ENCODE data around the gene GRIK3.

GRIK3 gene

GRCh38 chr1:37070126-37070525 lies 35.8 kb upstream of the GRIK3 start:
- Histone ChIP-seq H3K9me3 (ENCODE audit: control insufficient read depth in 5 of 5, low read length in 5 of 5) (no peaks in the 10 kb centered on the region), H3K27me3 (ENCODE audit: control insufficient read depth in 5 of 5, insufficient read depth in 4 of 5, low read length in 5 of 5) (peaks cover 3 to 43% (median 27%) of the 10 kb centered on the region in 5 donors), H3K4me3 (ENCODE audit: low read depth in 1 of 5, low read length in 5 of 5) (no peak overlapping the region), H3K36me3 (ENCODE audit: control insufficient read depth in 5 of 5, insufficient read depth in 5 of 5, low read length in 5 of 5) (no peaks in the 10 kb centered on the region), H3K9ac (ENCODE audit: low read length in 5 of 5) (no peak overlapping the region), H3K27ac (ENCODE audit: low read depth, low read length) (no peak overlapping the region), H3K4me1 (ENCODE audit: control insufficient read depth in 5 of 5, insufficient read depth in 5 of 5, low read length in 5 of 5) (no peaks in the 10 kb centered on the region)

DNA sequence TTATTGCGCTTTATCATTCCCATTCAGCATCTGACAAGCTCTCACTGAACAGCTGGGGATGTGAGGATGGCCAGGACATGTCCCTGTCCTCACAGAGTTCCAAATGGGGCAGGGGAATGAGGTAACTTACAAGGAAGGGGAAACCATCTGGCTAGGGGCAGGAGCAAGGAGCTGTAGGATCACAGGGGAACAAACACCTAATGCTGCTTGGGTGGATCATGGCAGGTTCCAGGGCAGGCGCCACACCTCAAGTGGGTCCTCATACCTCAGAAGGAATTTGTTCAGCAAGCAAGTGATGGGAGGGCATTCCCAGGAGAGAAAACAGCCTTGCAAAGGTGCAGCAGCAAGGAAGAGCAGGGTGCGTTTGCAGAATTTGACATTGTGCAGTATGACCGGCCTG lies 35.1 kb upstream of the GRIK3 start:
- Histone ChIP-seq H3K36me3 (ENCODE audit: control insufficient read depth in 5 of 5, insufficient read depth in 5 of 5, low read length in 5 of 5) (no peaks in the 10 kb centered on the region), H3K4me1 (ENCODE audit: control insufficient read depth in 5 of 5, insufficient read depth in 5 of 5, low read length in 5 of 5) (no peaks in the 10 kb centered on the region), H3K27ac (ENCODE audit: low read depth, low read length) (no peak overlapping the region), H3K9me3 (ENCODE audit: control insufficient read depth in 5 of 5, low read length in 5 of 5) (no peaks in the 10 kb centered on the region), H3K27me3 (ENCODE audit: control insufficient read depth in 5 of 5, insufficient read depth in 4 of 5, low read length in 5 of 5) (peaks cover 3 to 44% (median 29%) of the 10 kb centered on the region in 5 donors), H3K4me3 (ENCODE audit: low read depth in 1 of 5, low read length in 5 of 5) (no peak overlapping the region), H3K9ac (ENCODE audit: low read length in 5 of 5) (no peak overlapping the region)

DNA sequence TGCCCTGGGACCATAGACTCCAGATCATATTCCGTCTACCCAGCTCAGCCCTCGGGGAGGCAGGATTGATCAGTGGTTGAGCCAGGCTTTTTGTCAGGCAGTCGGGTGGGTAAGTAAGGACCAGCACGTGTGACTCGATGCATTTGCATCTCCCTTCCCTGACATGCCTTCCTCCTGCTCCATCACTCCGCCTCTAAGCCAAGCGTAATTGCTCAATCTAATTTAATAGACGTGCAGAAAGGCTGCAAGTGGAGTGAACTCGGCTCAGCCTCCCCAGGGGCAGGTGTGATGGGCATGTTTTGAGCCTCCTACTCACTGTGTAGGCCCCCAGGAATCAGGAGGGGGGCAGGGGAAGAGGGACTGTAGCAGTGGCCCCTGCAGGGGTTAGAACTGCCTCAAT lies 34.6 kb upstream of the GRIK3 start:
- Histone ChIP-seq H3K27me3 (ENCODE audit: control insufficient read depth in 5 of 5, insufficient read depth in 4 of 5, low read length in 5 of 5) (peaks cover 3 to 42% (median 31%) of the 10 kb centered on the region in 5 donors), H3K36me3 (ENCODE audit: control insufficient read depth in 5 of 5, insufficient read depth in 5 of 5, low read length in 5 of 5) (no peaks in the 10 kb centered on the region), H3K4me3 (ENCODE audit: low read depth in 1 of 5, low read length in 5 of 5) (no peak overlapping the region), H3K4me1 (ENCODE audit: control insufficient read depth in 5 of 5, insufficient read depth in 5 of 5, low read length in 5 of 5) (no peaks in the 10 kb centered on the region), H3K27ac (ENCODE audit: low read depth, low read length) (no peak overlapping the region), H3K9me3 (ENCODE audit: control insufficient read depth in 5 of 5, low read length in 5 of 5) (no peaks in the 10 kb centered on the region), H3K9ac (ENCODE audit: low read length in 5 of 5) (no peak overlapping the region)

- Histone ChIP-seq H3K9ac (ENCODE audit: low read length in 5 of 5) (no peak overlapping the region), H3K4me1 (ENCODE audit: control insufficient read depth in 5 of 5, insufficient read depth in 5 of 5, low read length in 5 of 5) (no peaks in the 10 kb centered on the region), H3K27ac (ENCODE audit: low read depth, low read length) (no peak overlapping the region), H3K9me3 (ENCODE audit: control insufficient read depth in 5 of 5, low read length in 5 of 5) (no peaks in the 10 kb centered on the region), H3K36me3 (ENCODE audit: control insufficient read depth in 5 of 5, insufficient read depth in 5 of 5, low read length in 5 of 5) (no peaks in the 10 kb centered on the region), H3K4me3 (ENCODE audit: low read depth in 1 of 5, low read length in 5 of 5) (no peak overlapping the region), H3K27me3 (ENCODE audit: control insufficient read depth in 5 of 5, insufficient read depth in 4 of 5, low read length in 5 of 5) (peaks cover 3 to 40% (median 29%) of the 10 kb centered on the region in 5 donors)
Observed at GRCh38 chr1:37068260-37068659, 33.9 kb upstream of the GRIK3 start.

GRCh38 chr1:37064039-37064438 lies 29.7 kb upstream of the GRIK3 start:
- Histone ChIP-seq H3K9me3 (ENCODE audit: control insufficient read depth in 5 of 5, low read length in 5 of 5) (no peaks in the 10 kb centered on the region), H3K27me3 (ENCODE audit: control insufficient read depth in 5 of 5, insufficient read depth in 4 of 5, low read length in 5 of 5) (peaks cover 0 to 18% (median 16%) of the 10 kb centered on the region in 5 donors), H3K4me3 (ENCODE audit: low read depth in 1 of 5, low read length in 5 of 5) (no peak overlapping the region), H3K4me1 (ENCODE audit: control insufficient read depth in 5 of 5, insufficient read depth in 5 of 5, low read length in 5 of 5) (no peaks in the 10 kb centered on the region), H3K9ac (ENCODE audit: low read length in 5 of 5) (no peak overlapping the region), H3K27ac (ENCODE audit: low read depth, low read length) (no peak overlapping the region), H3K36me3 (ENCODE audit: control insufficient read depth in 5 of 5, insufficient read depth in 5 of 5, low read length in 5 of 5) (no peaks in the 10 kb centered on the region)

DNA sequence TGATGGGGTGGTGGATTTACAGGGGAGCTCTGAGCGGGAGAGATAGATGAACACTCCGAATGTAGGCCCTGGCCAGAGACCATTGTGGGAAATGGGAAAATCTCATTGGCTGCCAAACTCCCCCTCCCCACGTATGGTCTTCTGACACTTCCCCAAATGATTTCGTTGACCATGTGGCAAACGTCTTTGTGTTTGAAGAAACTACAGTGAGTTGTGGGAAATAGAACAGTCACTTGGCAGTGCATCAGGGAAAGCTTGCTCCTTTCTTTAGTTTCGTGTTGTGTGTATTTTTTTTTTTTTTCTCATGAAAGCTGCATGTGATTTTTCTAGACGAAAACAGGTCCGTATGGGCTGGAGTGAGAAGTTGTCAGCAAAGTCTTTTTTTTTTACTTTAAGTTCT lies 25.0 kb upstream of the GRIK3 start:
- Histone ChIP-seq H3K9me3 (ENCODE audit: control insufficient read depth in 5 of 5, low read length in 5 of 5) (no peaks in the 10 kb centered on the region), H3K36me3 (ENCODE audit: control insufficient read depth in 5 of 5, insufficient read depth in 5 of 5, low read length in 5 of 5) (no peaks in the 10 kb centered on the region), H3K4me3 (ENCODE audit: low read depth in 1 of 5, low read length in 5 of 5) (no peak overlapping the region), H3K9ac (ENCODE audit: low read length in 5 of 5) (no peak overlapping the region), H3K27ac (ENCODE audit: low read depth, low read length) (no peak overlapping the region), H3K4me1 (ENCODE audit: control insufficient read depth in 5 of 5, insufficient read depth in 5 of 5, low read length in 5 of 5) (no peaks in the 10 kb centered on the region), H3K27me3 (ENCODE audit: control insufficient read depth in 5 of 5, insufficient read depth in 4 of 5, low read length in 5 of 5) (peaks cover 0 to 11% (median 0%) of the 10 kb centered on the region in 5 donors)

DNA sequence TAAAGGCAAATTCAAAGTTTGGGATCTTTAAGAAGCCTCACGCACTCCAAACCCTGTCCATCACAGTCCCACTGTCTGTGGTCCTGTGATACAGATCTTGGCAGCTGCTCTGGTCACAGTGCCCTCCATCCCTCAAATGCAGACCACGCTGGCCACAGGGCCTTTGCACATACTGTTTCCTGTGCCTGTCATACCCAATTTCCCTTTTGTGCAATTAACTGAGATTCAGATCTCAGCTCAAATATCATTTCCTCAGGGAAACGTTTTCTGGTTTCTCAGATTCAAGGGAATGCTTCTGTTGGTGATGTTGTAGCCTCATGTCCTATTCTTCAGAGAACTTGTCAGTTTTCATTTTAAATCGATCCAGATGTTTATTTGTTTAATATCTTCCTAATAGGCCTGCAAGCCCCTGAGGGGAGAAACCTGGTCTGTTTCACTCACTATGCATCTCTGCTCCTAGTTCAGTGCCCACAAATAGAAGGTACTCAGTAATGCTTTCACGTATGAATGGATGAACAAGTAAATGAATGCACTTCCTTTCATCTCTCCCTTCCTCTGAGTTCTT lies 24.2 kb upstream of the GRIK3 start:
- no peak overlapping the region for H3K4me3 ChIP-seq (ENCODE audit: low read depth in 1 of 5, low read length in 5 of 5)
- no peaks in the 10 kb centered on the region for H3K9me3 ChIP-seq (ENCODE audit: control insufficient read depth in 5 of 5, low read length in 5 of 5)
- no peaks in the 10 kb centered on the region for H3K36me3 ChIP-seq (ENCODE audit: control insufficient read depth in 5 of 5, insufficient read depth in 5 of 5, low read length in 5 of 5)
- peaks cover 0 to 9% (median 0%) of the 10 kb centered on the region in 5 donors for H3K27me3 ChIP-seq (ENCODE audit: control insufficient read depth in 5 of 5, insufficient read depth in 4 of 5, low read length in 5 of 5)
- no peak overlapping the region for H3K27ac ChIP-seq (ENCODE audit: low read depth, low read length)
- H3K9ac ChIP-seq (ENCODE audit: low read length in 5 of 5): no peak overlapping the region
- H3K4me1 ChIP-seq (ENCODE audit: control insufficient read depth in 5 of 5, insufficient read depth in 5 of 5, low read length in 5 of 5): no peaks in the 10 kb centered on the region

- Histone ChIP-seq H3K36me3 (ENCODE audit: control insufficient read depth in 5 of 5, insufficient read depth in 5 of 5, low read length in 5 of 5) (no peaks in the 10 kb centered on the region), H3K4me1 (ENCODE audit: control insufficient read depth in 5 of 5, insufficient read depth in 5 of 5, low read length in 5 of 5) (no peaks in the 10 kb centered on the region), H3K9ac (ENCODE audit: low read length in 5 of 5) (no peak overlapping the region), H3K4me3 (ENCODE audit: low read depth in 1 of 5, low read length in 5 of 5) (no peak overlapping the region), H3K27me3 (ENCODE audit: control insufficient read depth in 5 of 5, insufficient read depth in 4 of 5, low read length in 5 of 5) (peaks cover 0 to 4% (median under 1%) of the 10 kb centered on the region in 5 donors), H3K9me3 (ENCODE audit: control insufficient read depth in 5 of 5, low read length in 5 of 5) (no peaks in the 10 kb centered on the region), H3K27ac (ENCODE audit: low read depth, low read length) (no peak overlapping the region)
Observed at GRCh38 chr1:37056325-37056724, 22.0 kb upstream of the GRIK3 start.

DNA sequence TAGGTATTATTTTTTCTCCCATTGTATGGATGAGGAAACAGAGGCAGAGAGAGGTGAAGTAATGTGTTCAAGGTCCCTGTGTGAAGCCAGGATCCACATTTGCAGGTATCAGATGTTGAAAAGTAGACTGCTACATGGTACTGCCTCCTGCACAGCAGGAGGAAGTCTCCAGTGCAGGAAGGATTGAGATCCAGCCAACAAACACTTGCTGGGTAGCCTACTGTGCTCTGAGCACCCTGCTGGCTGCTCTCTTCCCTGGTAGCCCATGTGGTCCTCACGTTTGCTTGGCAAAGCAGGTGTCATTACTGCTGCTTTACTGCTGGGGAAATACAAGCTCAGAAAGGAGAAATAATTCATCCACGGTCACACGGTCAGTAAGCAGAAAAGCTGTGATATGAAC lies 21.3 kb upstream of the GRIK3 start:
- Histone ChIP-seq H3K27ac (ENCODE audit: low read depth, low read length) (no peak overlapping the region), H3K36me3 (ENCODE audit: control insufficient read depth in 5 of 5, insufficient read depth in 5 of 5, low read length in 5 of 5) (no peaks in the 10 kb centered on the region), H3K27me3 (ENCODE audit: control insufficient read depth in 5 of 5, insufficient read depth in 4 of 5, low read length in 5 of 5) (peaks cover 0 to 7% (median 4%) of the 10 kb centered on the region in 5 donors), H3K9ac (ENCODE audit: low read length in 5 of 5) (no peak overlapping the region), H3K4me1 (ENCODE audit: control insufficient read depth in 5 of 5, insufficient read depth in 5 of 5, low read length in 5 of 5) (no peaks in the 10 kb centered on the region), H3K9me3 (ENCODE audit: control insufficient read depth in 5 of 5, low read length in 5 of 5) (no peaks in the 10 kb centered on the region), H3K4me3 (ENCODE audit: low read depth in 1 of 5, low read length in 5 of 5) (no peak overlapping the region)

DNA sequence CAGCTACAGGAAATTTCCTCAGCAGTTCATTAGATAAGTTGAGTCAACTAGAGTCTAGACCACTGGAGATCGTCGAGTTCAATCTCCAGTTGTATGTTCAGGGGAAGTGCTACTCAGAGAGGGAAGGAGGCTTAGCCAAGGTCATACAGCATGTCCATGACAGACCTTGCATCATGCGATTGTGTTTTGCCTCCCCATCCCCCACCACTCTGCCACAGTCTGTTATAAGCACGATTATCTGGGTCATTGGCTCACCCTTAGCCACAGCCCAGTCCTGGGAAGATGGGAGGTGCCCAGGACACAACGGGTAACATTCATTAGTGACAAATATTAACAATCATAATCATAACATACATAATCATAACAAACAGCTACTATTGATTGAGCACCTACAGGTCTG lies 18.9 kb upstream of the GRIK3 start:
- H3K9ac ChIP-seq (ENCODE audit: low read length in 5 of 5): no peak overlapping the region
- peaks cover 0 to 18% (median 2%) of the 10 kb centered on the region in 5 donors for H3K27me3 ChIP-seq (ENCODE audit: control insufficient read depth in 5 of 5, insufficient read depth in 4 of 5, low read length in 5 of 5)

More for the DNA sequence above, 18.9 kb upstream of the GRIK3 start:
- no peak overlapping the region for H3K27ac ChIP-seq (ENCODE audit: low read depth, low read length)
- no peaks in the 10 kb centered on the region for H3K36me3 ChIP-seq (ENCODE audit: control insufficient read depth in 5 of 5, insufficient read depth in 5 of 5, low read length in 5 of 5)
- H3K9me3 ChIP-seq (ENCODE audit: control insufficient read depth in 5 of 5, low read length in 5 of 5): no peaks in the 10 kb centered on the region
- H3K4me3 ChIP-seq (ENCODE audit: low read depth in 1 of 5, low read length in 5 of 5): no peak overlapping the region
- no peaks in the 10 kb centered on the region for H3K4me1 ChIP-seq (ENCODE audit: control insufficient read depth in 5 of 5, insufficient read depth in 5 of 5, low read length in 5 of 5)
